ENCODE measurements around the gene PIPOX. TPM values are rescaled to one million over a fixed set of nuclear protein-coding genes. Genes with fewer than 3 reads are reported as not detected.

PIPOX gene
- total RNA-seq, 4 donors from 2014 or later = 0.80 to 2.5 (median 1.5) TPM

DNA sequence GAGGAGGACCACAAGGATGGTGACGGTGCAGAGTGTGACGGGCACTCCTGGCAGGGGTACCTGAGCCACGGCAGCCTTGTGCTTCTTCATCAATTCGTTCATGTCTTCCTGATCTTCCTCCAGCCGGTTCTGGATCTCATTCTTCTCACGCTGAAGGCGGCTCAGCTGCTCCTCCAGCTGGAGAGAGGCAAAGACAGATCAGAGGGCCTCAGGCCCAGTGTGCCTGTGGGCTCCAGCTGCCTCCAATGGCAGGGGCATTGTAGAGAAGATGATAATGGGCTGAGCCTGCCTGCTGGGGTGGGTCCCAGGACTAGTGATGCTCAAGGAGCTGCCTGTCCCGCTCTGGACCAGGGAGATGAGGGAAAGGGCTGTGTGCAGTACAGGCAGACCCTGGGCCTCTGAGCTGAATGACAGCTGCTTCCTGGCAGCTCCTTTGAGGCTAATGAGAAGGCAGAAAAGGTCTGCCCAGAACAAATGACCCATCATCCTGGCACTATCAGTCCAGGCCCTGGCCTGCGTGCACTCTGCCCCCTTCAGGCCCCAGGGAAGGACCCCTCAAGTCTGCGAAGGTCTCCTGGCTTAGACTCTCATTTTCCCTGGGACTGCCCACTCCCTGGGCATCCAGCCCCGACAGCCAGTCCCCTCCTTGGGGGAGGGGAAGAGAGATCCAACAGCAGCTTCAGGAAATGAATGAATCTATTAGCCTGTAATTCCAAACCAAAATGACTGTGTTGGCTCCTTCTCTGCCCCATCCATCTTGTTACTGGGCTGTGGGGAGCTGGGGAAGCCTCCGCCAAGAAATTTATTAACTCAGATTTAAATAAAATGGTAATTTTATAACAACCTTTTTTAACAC is 48.0 kb downstream of the PIPOX start:
- intact Hi-C loops (cut with DNase I; ENCODE audit: low total_unique reads) = no loop called here
- WGBS, 2 donors = 68 to 78% methylated on average over 12 of the region's 12 CpGs
- H3K4me3 ChIP-seq (ENCODE audit: low read depth, poor library complexity, severe bottlenecking) = no peak overlapping the region
- TF ChIP-seq CTCF (IDR thresholded peaks at IDR 0.05) (no peak), POLR2A (IDR thresholded peaks at IDR 0.05) (no peak)
- no peak for DNase-seq (ENCODE audit: low spot score in 2 of 2)

- intact Hi-C loops (cut with DNase I; ENCODE audit: low total_unique reads) = no loop called here
- no peak for DNase-seq (ENCODE audit: low spot score in 2 of 2)
- H3K4me3 ChIP-seq (ENCODE audit: low read depth, poor library complexity, severe bottlenecking) = no peak overlapping the region
- TF ChIP-seq CTCF (IDR thresholded peaks at IDR 0.05) (no peak), POLR2A (IDR thresholded peaks at IDR 0.05) (no peak)
- 65 to 77% methylated on average over 13 of the region's 13 CpGs for WGBS, 2 donors
Observed at GRCh38 chr17:29091606-29092289, 48.8 kb downstream of the PIPOX start.

GRCh38 chr17:29093090-29093871 is 50.3 kb downstream of the PIPOX start:
- intact Hi-C loops (cut with DNase I; ENCODE audit: low total_unique reads) = no loop called here
- TF ChIP-seq CTCF (IDR thresholded peaks at IDR 0.05) (no peak), POLR2A (IDR thresholded peaks at IDR 0.05) (no peak)
- no peak overlapping the region for H3K4me3 ChIP-seq (ENCODE audit: low read depth, poor library complexity, severe bottlenecking)
- WGBS, 2 donors = 95% methylated on average over 20 of the region's 20 CpGs
- DNase-seq (ENCODE audit: low spot score in 2 of 2) = no peak

DNA sequence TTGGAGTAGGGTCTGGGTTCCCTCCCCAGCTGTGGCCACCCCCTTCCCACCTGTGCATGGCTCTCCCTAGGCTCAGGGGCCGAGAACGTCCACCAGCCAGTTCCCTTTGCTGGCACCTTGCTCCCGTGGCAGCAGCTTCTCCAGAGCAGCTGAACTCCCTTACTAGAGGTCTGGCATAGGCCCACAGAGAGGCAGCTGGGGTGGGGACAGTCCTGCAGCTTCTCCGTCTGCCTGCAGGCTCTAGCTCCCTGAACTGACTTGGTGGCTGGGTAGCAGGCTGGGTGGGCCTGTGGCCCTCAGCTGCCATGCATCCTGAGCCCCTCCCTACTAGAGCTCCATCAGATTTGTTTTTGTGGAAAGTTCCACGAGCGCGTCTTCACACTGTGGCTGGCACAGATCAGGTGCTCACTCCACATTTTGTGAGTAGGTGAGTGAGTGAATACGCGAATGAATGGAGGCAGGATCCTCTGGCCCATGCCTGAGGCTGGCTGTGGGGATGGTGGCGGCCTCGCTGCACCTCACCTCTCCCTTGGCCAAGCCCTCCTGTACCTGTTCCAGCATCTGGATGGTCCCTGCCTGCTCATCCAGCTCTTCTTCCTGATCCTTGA is 51.3 kb downstream of the PIPOX start:
- intact Hi-C loops (cut with DNase I; ENCODE audit: low total_unique reads) = no loop called here
- no peak for DNase-seq (ENCODE audit: low spot score in 2 of 2)
- no peak for TF ChIP-seq CTCF (IDR thresholded peaks at IDR 0.05)
- TF ChIP-seq POLR2A (IDR thresholded peaks at IDR 0.05) = no peak
- H3K4me3 ChIP-seq (ENCODE audit: low read depth, poor library complexity, severe bottlenecking) = no peak overlapping the region
- WGBS, 2 donors = 78 to 79% methylated on average over 11 of the region's 11 CpGs

GRCh38 chr17:29095439-29095838 is 52.5 kb downstream of the PIPOX start:
- no peak overlapping the region for H3K4me3 ChIP-seq (ENCODE audit: low read depth, poor library complexity, severe bottlenecking)
- intact Hi-C loops (cut with DNase I; ENCODE audit: low total_unique reads) = no loop called here
- TF ChIP-seq POLR2A (IDR thresholded peaks at IDR 0.05) = no peak
- no peak for TF ChIP-seq CTCF (IDR thresholded peaks at IDR 0.05)
- 93 to 96% methylated on average over 6 of the region's 6 CpGs for WGBS, 2 donors
- DNase-seq (ENCODE audit: low spot score in 2 of 2) = no peak
